Body of pancreas (tissue), 4 donors: ENCODE data around the gene TMBIM6.

ENCODE experiments used
- CTCF ChIP-seq, 7 experiments: fragments of 450-650 bp in 4 of 7; fragments of 200-600 bp in 3 of 7; sonication (generic) in 3 of 7; IDR thresholded peaks; one replicate each; pipeline ENCODE4 v1.5.1; 2016 to 2019; ENCODE audit warnings: antibody characterized with exemption in 7 of 7
- POLR2A ChIP-seq, 3 donors: fragments of 450-650 bp; IDR thresholded peaks; one replicate each; pipeline ENCODE4 v1.6.1; 2016; ENCODE audit warnings: antibody characterized with exemption in 3 of 3, mild to moderate bottlenecking in 2 of 3

DNA sequence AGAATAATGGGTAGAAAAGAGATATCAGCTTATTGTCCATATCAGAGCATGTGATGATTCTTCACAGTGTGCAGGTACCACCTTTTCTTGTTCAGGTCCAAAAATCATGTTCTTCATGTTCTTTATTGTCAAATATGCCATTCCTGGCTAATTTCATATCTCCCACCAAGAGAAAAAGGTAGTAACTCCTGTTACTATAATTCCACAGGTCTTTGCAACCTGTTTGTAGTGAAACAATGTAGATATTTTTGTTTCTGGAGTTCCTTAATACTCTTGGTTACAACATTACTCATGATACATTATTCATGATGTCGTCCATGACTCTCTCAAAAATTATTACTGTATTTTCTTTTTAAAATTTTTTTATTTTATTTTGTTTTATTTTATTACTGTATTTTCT is 11.3 kb upstream of the TMBIM6 start:
- TF ChIP-seq CTCF (IDR thresholded peaks at IDR 0.05) (no peak), POLR2A (IDR thresholded peaks at IDR 0.05) (no peak)
